Dendritic cell treated with granulocyte-macrophage colony-stimulating factor and Interleukin-4, amounts not matched to agents 40 ng/mL and 50 ng/mL, for 4 days (primary cell): Measurements from ENCODE around the gene DGKI.

ENCODE experiments used
- H3K27ac Mint-ChIP-seq: one replicate; pipeline ENCODE4 v1.8.0; 2022; ENCODE audit warnings: mild to moderate bottlenecking, mixed read lengths
- H3K27me3 Mint-ChIP-seq: one replicate; pipeline ENCODE4 v1.8.0; 2022; ENCODE audit warnings: mild to moderate bottlenecking, mixed read lengths
- H3K36me3 Mint-ChIP-seq: one replicate; pipeline ENCODE4 v1.8.0; 2022; ENCODE audit warnings: low read depth, mixed read lengths
- H3K4me1 Mint-ChIP-seq: one replicate; pipeline ENCODE4 v1.8.0; 2022; ENCODE audit warnings: low read depth, mixed read lengths
- H3K4me3 Mint-ChIP-seq: one replicate; pipeline ENCODE4 v1.8.0; 2022; ENCODE audit warnings: mild to moderate bottlenecking, moderate library complexity, mixed read lengths
- H3K9me3 Mint-ChIP-seq: one replicate; pipeline ENCODE4 v1.8.0; 2022; ENCODE audit warnings: mixed read lengths
- intact Hi-C: fragments of 100-400 bp; cut with micrococcal nuclease; formaldehyde crosslinking; loops from one replicate; pipeline ENCODE4 v1.15.0; 2022

The DGKI gene

DNA sequence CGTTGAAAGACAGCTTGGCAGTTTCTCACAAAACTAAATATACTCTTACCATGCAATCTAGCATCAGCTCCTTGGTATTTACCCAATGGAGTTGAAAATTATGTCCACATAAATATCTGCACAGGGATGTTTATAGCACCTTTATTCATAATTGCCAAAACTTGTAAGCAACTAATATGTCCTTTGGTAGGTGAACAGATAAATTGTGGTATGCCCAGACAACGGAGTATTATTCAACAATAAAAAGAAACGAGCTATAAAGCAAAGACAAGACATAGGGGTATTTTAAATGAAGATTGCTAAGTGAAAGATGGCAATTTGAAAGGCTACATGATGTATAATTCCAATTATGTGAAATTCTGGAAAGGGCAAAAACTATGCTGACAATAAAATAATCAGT, 340.7 kb downstream of the DGKI start:
- H3K4me3 Mint-ChIP-seq, result no peak overlapping the region
- no peaks in the 10 kb centered on the region for H3K4me1 Mint-ChIP-seq
- H3K36me3 Mint-ChIP-seq, result no peaks in the 10 kb centered on the region
- H3K9me3 Mint-ChIP-seq, result peaks cover 16% of the 10 kb centered on the region
- no peaks in the 10 kb centered on the region for H3K27me3 Mint-ChIP-seq
- H3K27ac Mint-ChIP-seq, result no peak overlapping the region
- intact Hi-C loops, result no loop called here

DNA sequence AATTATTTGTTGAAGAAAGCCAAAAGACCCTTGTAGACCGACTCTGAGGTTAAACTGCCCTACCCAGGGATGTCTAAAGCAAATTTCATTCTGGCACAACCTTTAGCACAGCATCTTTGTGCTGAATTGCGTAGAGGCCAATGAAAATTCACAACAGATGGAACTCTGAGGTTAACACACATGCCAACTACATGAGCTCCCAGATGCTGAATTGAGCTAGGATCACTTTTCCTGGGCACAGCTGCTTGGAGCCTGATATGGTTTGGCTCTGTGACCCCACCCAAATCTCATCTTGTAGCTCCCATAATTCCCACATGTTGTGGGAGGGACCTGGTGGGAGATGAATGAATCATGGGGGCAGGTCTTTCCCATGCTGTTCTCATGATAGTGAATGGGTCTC, 345.2 kb downstream of the DGKI start:
- intact Hi-C loops, result no loop called here
- Mint-ChIP-seq H3K4me3 (no peak overlapping the region), H3K27ac (no peak overlapping the region)

DNA sequence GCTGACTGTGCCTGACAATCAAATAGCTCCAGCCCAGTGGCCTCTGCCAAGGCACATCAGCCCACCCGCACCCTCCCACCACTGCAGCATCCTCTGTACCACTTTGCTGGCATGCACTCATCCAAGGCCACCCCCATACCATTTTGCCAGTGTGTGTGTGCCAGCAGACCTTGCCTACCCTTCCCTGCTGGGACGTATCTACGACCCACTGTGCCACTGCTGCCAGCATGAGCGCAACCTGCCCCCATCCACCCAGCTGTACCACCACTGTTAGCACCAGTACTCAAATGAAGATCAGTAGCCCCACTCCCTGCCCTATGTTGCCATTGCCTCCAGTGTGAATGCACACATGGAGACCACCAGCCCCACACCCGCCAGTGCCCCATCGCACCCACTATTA, 353.9 kb downstream of the DGKI start:
- no peak overlapping the region for H3K4me3 Mint-ChIP-seq
- H3K27ac Mint-ChIP-seq, result no peak overlapping the region
- intact Hi-C loops, result no loop called here
- peaks cover 27% of the 10 kb centered on the region for H3K9me3 Mint-ChIP-seq
- no peaks in the 10 kb centered on the region for H3K36me3 Mint-ChIP-seq
- H3K27me3 Mint-ChIP-seq, result no peaks in the 10 kb centered on the region
- H3K4me1 Mint-ChIP-seq, result no peaks in the 10 kb centered on the region

More for the DNA sequence above, 345.2 kb downstream of the DGKI start:
- peaks cover 7% of the 10 kb centered on the region for H3K9me3 Mint-ChIP-seq
- no peaks in the 10 kb centered on the region for H3K27me3 Mint-ChIP-seq
- H3K4me1 Mint-ChIP-seq, result no peaks in the 10 kb centered on the region
- H3K36me3 Mint-ChIP-seq, result no peaks in the 10 kb centered on the region

DNA sequence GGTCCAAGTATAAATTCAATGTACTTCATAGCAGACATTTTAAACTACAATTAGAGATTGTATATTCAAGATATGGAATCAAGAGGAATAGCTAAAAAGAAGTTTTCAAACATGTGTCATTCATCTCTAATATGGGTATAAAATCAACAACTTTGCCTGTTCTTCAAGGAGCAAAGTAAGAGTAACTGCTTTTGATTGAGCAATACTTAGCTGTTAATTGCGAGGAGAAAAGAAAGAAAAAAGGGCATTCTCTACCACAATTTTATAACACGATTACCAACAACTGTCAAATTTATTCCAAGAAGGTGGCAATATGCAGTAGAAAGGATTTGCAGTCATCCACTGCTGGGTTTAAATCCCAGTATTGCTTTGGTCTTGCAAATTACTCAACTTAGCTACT, 356.9 kb downstream of the DGKI start:
- no peaks in the 10 kb centered on the region for H3K27me3 Mint-ChIP-seq
- H3K27ac Mint-ChIP-seq, result no peak overlapping the region
- no peak overlapping the region for H3K4me3 Mint-ChIP-seq
- intact Hi-C loops, result no loop called here
- H3K4me1 Mint-ChIP-seq, result no peaks in the 10 kb centered on the region
- peaks cover 24% of the 10 kb centered on the region for H3K9me3 Mint-ChIP-seq
- no peaks in the 10 kb centered on the region for H3K36me3 Mint-ChIP-seq

DNA sequence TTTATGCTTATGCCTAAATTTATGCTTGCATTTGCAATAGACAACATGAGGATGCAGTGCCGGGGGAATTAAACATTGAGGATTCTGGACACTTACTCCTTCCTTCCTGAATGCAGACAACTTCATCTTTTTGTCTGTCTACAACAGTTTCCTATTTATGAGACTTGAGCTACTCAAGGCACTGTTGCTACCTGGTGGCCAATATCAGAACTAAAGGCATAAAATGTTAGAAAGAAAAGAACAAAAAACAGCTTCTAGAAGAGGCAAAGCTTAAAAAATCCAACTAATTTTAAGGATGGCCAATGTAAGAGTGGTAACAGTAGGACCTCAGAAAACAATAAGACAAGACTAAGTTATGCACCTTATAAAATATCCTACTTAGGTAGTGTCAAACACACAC, 358.7 kb downstream of the DGKI start:
- intact Hi-C loops, result no loop called here

DNA sequence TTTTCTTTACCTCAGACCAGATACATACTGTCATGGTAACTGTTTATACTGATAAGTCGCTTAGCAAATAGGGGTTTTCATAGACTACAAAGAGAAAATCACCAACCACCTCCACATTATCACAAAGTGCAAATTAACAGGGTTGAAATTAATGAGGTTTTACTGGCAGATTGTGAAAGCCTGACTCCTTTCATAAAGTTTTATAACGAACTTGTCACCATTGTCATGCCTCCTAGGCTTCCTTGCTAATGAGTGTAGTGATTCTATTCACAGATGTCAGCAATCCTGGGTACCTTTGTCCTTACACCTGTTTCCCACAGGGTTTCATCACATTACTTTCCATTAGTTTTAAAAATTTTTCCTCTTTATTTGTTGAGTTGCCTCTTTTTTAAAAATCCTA, 361.0 kb downstream of the DGKI start:
- Mint-ChIP-seq H3K27me3 (no peaks in the 10 kb centered on the region), H3K27ac (no peak overlapping the region), H3K36me3 (no peaks in the 10 kb centered on the region), H3K9me3 (peaks cover 8% of the 10 kb centered on the region), H3K4me1 (no peaks in the 10 kb centered on the region), H3K4me3 (no peak overlapping the region)
- intact Hi-C loops, result no loop called here

More for the DNA sequence above, 358.7 kb downstream of the DGKI start:
- Mint-ChIP-seq H3K9me3 (peaks cover 13% of the 10 kb centered on the region), H3K27me3 (no peaks in the 10 kb centered on the region), H3K4me3 (no peak overlapping the region), H3K36me3 (no peaks in the 10 kb centered on the region), H3K27ac (no peak overlapping the region), H3K4me1 (no peaks in the 10 kb centered on the region)

DNA sequence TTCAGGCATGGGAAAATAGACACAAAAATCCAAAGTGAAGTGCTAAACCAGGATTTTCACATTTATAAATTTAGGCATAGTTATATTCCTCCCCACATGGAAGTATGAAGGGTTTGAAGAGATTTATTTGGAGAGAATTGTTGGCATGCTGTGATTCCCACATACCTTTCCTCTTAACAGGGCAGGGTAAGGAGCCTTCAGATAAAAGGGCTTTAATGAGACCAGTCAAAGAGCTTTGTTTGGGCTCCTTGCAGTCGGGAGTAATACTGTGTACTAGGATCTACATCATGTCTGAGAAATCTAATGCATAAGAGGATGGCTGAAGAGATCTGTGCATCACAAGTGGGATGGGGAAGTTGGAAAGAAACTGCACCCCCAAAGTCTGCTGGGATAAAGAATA, 362.4 kb downstream of the DGKI start:
- H3K4me3 Mint-ChIP-seq, result no peak overlapping the region
- no peaks in the 10 kb centered on the region for H3K4me1 Mint-ChIP-seq

DNA sequence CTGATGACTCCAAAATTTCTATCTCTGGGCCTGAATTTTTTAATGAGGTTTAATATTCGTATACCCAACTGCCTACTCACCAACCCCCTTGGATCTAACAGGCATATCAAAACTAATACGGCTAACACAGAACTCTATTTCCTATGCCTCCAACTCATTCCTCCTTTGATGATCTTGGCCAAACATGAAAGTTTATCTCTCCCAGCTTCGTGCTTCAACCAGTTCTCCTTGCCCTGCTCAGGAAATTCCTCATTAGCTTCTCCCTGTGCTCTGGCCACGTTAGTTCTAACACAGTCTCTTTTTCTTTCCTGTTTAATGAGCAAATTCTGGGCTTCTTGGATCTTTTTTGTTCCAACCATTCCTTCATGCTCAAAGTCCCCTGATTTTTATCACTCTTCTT, 364.3 kb downstream of the DGKI start:
- no peak overlapping the region for H3K4me3 Mint-ChIP-seq
- no peaks in the 10 kb centered on the region for H3K4me1 Mint-ChIP-seq
- no peaks in the 10 kb centered on the region for H3K27me3 Mint-ChIP-seq
- no peaks in the 10 kb centered on the region for H3K36me3 Mint-ChIP-seq
- H3K27ac Mint-ChIP-seq, result no peak overlapping the region
- intact Hi-C loops, result no loop called here
- peaks cover 8% of the 10 kb centered on the region for H3K9me3 Mint-ChIP-seq

More for the DNA sequence above, 362.4 kb downstream of the DGKI start:
- Mint-ChIP-seq H3K27me3 (no peaks in the 10 kb centered on the region), H3K36me3 (no peaks in the 10 kb centered on the region), H3K9me3 (peaks cover 8% of the 10 kb centered on the region), H3K27ac (no peak overlapping the region)
- intact Hi-C loops, result no loop called here

DNA sequence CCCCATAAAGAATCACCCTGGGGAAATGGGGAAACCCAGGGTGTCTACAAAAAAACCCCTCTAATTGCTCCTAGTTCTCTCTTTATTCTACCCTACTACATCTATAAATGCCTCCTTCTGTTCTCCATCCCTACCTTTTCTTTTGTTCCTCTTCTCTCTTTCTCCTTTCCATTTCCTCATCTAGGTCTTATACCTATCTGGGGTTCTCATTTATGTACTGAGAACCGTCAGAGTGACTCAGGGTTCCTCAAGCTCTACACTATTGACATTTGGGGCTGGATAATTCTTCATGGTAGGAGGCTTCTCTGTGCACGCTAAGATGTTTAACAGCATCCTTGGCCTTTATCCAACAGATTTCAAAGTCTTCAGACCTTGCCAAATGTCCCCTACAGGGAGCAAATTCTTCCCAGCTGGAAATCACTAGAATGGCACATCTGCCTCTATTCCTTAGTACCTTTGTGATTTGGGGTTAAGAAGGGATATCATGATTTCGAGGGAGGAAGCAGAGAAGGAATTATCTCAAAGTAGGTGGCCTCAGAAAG, 365.9 kb downstream of the DGKI start:
- intact Hi-C loops, result no loop called here

DNA sequence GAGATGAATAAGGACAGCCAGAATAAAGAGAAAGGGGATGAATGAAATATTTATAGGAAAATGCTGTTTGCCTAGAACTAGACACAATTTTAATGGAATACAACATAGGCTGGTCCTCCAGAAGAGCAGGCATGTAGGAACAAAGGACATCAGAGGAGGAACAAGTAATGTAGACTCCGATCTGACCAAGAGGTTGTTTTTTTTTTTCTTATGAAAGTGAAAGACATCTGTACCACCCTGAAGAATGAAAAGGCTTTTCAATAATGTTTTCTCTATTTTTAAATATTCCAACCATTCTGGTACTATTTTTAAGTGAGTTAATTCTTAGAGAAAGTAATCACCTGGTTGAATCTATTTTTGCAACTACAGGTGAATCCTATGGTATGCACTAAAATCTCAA, 366.4 kb downstream of the DGKI start:
- Mint-ChIP-seq H3K4me1 (no peaks in the 10 kb centered on the region), H3K9me3 (peaks cover 8% of the 10 kb centered on the region), H3K27ac (no peak overlapping the region), H3K36me3 (no peaks in the 10 kb centered on the region), H3K27me3 (no peaks in the 10 kb centered on the region), H3K4me3 (no peak overlapping the region)
- intact Hi-C loops, result no loop called here

More for the DNA sequence above, 365.9 kb downstream of the DGKI start:
- H3K36me3 Mint-ChIP-seq, result no peaks in the 10 kb centered on the region
- no peak overlapping the region for H3K27ac Mint-ChIP-seq
- peaks cover 8% of the 10 kb centered on the region for H3K9me3 Mint-ChIP-seq
- H3K27me3 Mint-ChIP-seq, result no peaks in the 10 kb centered on the region
- no peak overlapping the region for H3K4me3 Mint-ChIP-seq
- H3K4me1 Mint-ChIP-seq, result no peaks in the 10 kb centered on the region

DNA sequence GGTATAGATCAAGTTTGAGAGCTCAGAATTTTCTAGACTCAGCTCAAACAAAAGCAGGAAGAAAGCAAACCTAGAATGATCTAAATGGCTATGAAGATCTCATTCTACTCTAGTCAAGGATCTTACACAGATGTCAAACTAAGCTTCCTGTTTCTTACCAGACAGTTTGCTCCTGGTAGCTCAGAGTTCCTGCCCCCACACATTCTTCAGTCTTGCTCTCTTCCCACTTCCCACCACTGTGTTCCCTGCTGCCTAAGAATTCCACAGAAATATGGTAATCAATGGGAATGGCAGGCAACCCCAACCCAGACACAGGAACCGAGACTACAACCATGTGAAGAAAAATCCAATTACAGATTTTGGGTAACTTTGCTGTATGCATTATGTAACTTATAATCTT, 369.8 kb downstream of the DGKI start:
- intact Hi-C loops, result no loop called here
- H3K4me3 Mint-ChIP-seq, result no peak overlapping the region
- H3K9me3 Mint-ChIP-seq, result no peaks in the 10 kb centered on the region
- H3K27ac Mint-ChIP-seq, result no peak overlapping the region
- no peaks in the 10 kb centered on the region for H3K4me1 Mint-ChIP-seq
- no peaks in the 10 kb centered on the region for H3K36me3 Mint-ChIP-seq
- no peaks in the 10 kb centered on the region for H3K27me3 Mint-ChIP-seq

DNA sequence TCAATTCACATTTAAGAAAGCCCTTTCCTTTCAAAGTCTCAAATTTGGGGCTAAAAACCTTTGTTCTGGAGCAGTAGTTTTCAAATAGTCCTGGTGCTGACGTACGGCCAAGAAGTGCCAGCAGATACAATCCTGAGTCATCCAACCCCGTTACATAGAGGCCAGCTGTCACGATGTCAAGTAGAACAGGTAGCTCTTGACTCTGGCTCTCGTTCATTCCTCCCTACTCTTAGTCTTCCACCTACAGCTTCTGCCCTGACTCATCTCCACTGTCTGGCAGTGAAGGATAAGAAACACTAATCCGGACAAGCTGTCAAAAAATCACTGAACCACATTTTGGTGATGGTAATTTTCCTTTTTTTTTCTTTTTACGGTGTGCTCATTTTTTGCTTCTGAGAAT, 370.8 kb downstream of the DGKI start:
- intact Hi-C loops, result no loop called here
- Mint-ChIP-seq H3K36me3 (no peaks in the 10 kb centered on the region), H3K9me3 (no peaks in the 10 kb centered on the region), H3K4me3 (no peak overlapping the region), H3K27me3 (no peaks in the 10 kb centered on the region), H3K4me1 (no peaks in the 10 kb centered on the region), H3K27ac (no peak overlapping the region)

DNA sequence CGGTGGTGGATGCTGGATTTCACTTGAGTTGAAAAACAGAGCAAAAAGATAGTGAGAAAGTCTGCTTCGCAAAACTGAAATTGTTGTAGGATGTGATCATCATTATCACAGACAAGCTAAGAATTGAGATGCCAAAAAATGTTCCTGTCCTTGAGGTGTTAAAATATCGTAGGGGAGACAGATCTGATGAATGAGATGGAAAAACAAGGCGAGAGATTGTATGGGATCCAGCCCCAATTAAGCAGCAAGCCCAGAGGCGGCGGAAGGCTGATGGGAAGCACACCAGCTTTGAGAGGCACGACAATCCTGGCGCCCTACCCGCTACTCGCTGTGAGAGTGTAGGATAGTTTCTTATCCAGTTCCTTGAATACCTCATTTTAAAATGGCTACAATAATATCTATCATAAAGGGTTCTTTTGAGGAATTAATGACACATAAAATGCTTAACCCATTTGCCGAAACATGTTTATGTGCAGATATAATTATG, 372.2 kb downstream of the DGKI start:
- intact Hi-C loops, result no loop called here
- Mint-ChIP-seq H3K4me3 (no peak overlapping the region), H3K36me3 (no peaks in the 10 kb centered on the region), H3K9me3 (no peaks in the 10 kb centered on the region), H3K4me1 (no peaks in the 10 kb centered on the region), H3K27me3 (no peaks in the 10 kb centered on the region), H3K27ac (no peak overlapping the region)

DNA sequence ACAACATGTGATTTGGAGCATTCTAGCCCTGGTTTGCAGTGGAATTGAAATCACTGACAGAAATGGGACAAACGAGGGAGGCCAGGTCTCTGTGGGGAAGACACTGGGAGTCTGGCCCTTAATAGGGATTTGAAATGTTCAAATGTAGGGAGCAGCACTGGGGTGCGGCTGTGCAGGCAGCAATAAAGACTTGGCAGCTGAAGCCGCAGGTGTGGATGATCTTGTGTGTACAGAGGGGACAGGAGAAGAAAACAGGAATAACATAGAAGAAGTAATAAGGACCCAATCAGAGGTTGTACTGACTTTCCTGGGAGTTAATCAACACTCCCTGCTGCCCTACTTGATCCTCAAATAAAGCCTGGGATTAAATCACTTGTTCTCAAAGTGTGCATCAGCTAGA, 375.6 kb downstream of the DGKI start:
- H3K4me1 Mint-ChIP-seq, result no peaks in the 10 kb centered on the region
- H3K27me3 Mint-ChIP-seq, result no peaks in the 10 kb centered on the region
- no peaks in the 10 kb centered on the region for H3K36me3 Mint-ChIP-seq
- intact Hi-C loops, result no loop called here
- H3K9me3 Mint-ChIP-seq, result no peaks in the 10 kb centered on the region
- H3K27ac Mint-ChIP-seq, result no peak overlapping the region
- no peak overlapping the region for H3K4me3 Mint-ChIP-seq

DNA sequence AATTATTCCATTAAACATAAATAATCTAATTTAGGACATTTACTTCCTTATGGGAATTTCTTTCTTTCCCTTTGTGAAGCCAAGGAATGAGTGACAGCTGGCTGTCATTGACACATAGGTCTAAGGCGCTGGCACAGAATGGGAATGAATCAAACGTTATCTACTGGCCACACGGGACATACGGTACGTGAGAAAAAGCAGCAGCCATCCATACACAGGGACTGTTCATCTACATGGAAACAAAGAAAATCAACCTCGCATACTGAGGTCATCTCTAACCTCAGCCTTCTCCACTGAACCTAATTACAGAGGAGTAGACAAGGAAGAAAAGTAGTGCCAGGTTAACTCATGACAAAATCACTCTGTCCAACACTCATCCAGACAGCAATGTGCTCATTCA, 376.9 kb downstream of the DGKI start:
- Mint-ChIP-seq H3K27me3 (no peaks in the 10 kb centered on the region), H3K9me3 (no peaks in the 10 kb centered on the region), H3K36me3 (no peaks in the 10 kb centered on the region), H3K4me1 (no peaks in the 10 kb centered on the region), H3K27ac (no peak overlapping the region), H3K4me3 (no peak overlapping the region)
- intact Hi-C loops, result no loop called here
